ENCODE results near the gene MTMR6.
"Not testable (repeated sequence)": the region's sequence is repeated elsewhere in the genome, so short reads cannot be mapped to it uniquely, and the experiment has no call there.

Gene MTMR6

DNA sequence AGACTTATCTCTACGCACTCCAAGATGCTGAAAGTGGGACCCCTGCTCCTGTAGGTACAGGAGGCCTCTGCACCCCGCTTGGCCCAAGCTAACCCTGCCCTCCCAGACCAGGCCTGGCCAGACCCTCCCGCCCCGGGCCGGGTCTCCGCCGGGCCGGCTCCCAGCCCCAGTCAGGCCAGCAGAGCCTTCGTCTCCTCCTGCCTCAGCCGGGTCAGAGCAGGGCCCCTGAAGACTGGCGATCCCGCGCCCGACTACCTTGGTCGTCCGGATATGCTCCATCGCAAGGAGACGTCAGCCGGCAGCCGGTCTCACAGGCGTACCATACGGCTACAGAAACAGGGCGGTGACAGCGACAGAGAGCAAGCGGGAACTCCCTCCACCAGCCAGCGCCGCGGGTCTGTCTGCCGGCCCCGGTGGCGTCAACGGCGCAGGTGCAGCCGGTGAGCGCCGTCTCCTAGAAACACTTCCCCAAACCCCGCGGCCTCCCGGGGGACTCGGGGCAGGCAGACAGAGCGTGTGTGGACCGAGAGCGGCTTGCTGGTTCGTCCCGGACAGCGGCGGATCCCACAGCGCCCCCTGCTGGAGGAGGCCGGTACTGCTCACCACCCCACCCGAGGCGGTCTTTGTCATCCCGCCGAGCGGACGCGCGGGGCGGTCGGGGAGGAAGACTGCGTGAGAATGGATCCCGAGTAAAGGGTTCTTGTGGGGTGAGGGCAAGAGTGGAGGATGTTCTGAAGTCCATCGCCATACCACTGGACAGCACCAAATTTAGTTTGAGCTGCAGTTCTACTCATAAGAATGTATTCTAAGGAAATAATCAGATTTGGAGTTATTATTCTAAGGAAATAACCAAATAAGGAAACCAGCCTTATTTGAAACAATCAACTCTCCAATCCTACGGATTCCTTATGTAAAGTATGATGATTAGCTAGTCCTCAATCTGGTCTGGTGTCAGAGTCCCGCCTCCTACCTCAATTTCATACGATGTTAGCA lies at the start of gene MTMR6:
MTMR6 (minus strand) TSS at position 520 of the 993 bp plus-strand sequence; CDS start at position 279, 241 bp downstream.
- DNase-seq (ENCODE audit: low read depth, low spot score), result peak; percentile 89

GRCh38 chr13:25335856-25336255 lies 48.6 kb upstream of the MTMR6 start:
- no peak for DNase-seq (ENCODE audit: low read depth, low spot score)

GRCh38 chr13:25330541-25330940 lies 43.3 kb upstream of the MTMR6 start:
- DNase-seq (ENCODE audit: low read depth, low spot score), result no peak

- no peak for DNase-seq (ENCODE audit: low read depth, low spot score)
These were observed 42.4 kb upstream of the MTMR6 start for GRCh38 chr13:25329706-25330105.

DNA sequence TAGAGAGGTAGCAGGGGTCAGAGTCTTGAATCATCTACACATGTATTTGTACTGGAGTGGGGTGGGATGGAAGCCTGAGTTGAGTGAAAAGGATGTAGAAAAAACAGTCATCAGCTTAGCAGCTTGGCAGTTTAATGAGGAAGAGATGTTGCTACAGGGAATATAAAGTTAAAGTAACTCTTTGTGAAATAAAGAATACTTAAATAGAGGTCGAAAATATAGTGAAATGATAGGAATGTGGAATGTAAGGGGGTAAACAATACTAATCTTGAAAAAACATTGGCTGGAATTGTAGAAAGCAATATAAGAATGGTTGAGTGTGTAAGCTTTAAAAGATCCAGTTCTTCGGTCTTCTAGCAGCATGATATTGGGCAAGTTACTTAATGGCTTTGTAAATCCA lies 36.8 kb upstream of the MTMR6 start:
- DNase-seq (ENCODE audit: low read depth, low spot score), result no peak

GRCh38 chr13:25319771-25320170 lies 32.5 kb upstream of the MTMR6 start:
- DNase-seq (ENCODE audit: low read depth, low spot score), result no peak

- not testable (repeated sequence) for DNase-seq (ENCODE audit: low read depth, low spot score)
These were observed 31.7 kb upstream of the MTMR6 start for GRCh38 chr13:25318946-25319345.

DNA sequence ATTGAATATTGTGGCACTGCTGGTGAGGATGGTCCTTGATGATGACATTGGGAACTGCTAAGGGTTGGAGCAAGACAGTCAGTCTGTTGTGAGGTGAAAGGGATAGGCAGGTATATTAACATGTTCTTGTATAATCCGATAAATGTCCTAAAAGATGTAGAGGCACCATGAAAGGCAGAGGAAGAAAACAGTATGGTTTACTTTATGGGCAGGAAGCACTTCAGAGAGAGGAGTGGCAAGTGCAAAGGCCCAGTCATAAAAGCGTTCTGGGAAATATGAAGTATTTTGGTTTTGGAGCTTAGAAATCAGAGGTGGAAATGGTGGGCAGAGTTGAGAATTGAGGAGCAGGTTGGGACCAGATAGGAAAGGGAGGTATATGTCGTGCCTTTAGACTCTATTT lies 23.6 kb upstream of the MTMR6 start:
- DNase-seq (ENCODE audit: low read depth, low spot score), result no peak

GRCh38 chr13:25306671-25307464 lies 19.6 kb upstream of the MTMR6 start:
- DNase-seq (ENCODE audit: low read depth, low spot score), result no peak

GRCh38 chr13:25302121-25302520 lies 14.8 kb upstream of the MTMR6 start:
- DNase-seq (ENCODE audit: low read depth, low spot score), result no peak

- peak; percentile 89 for DNase-seq (ENCODE audit: low read depth, low spot score)
These were observed 14.2 kb upstream of the MTMR6 start, which contains the start of gene NUP58 for GRCh38 chr13:25301347-25302113. Gene NUP58 (plus strand): TSS chr13:25301625. CDS start chr13:25301774, 149 bp downstream.

DNA sequence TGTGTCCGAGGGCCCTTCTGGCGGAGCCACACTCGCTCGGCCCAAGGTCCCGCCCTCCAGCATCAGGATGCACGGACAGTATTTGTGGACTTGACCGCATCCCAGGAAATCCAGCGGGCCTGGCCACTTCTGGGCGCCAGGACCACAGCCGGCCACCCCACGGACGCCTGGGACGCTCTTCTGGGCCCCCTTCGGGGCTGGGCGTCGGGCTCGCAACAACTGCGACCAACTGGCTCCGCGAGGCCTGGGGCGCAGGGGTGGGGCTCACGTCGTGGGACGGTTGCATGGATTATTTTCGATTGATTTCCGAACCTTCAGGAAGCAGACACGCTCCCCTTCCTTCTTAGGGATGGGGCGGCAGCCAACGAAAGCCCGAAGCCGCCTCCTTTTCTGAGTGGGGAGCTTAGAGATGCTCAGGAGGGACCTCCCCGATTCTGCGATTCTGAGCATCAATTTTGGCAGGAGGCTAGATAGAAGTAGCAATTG lies 13.6 kb upstream of the MTMR6 start:
- DNase-seq (ENCODE audit: low read depth, low spot score), result no peak

DNA sequence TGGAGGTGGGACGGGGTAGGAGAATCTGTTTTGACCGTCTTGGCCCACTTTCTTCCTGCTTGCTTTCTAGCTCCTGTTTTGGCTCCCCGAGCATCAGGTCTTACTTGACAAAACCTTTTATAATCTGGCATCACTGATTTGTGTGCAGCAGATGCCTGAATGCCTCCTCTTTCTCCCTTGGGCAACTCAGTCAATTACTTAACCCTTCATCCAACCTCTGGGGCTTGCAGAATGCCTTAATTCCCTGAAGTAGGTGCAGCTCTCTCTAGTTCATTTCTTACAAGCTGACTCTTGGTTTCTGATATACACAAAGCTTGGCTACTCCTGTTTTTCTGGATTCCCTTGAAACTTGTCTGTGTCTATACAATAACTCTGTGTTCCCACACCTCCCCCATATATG lies 8.4 kb upstream of the MTMR6 start:
- DNase-seq (ENCODE audit: low read depth, low spot score), result no peak

GRCh38 chr13:25295228-25295627 lies 7.9 kb upstream of the MTMR6 start:
- DNase-seq (ENCODE audit: low read depth, low spot score), result no peak

DNA sequence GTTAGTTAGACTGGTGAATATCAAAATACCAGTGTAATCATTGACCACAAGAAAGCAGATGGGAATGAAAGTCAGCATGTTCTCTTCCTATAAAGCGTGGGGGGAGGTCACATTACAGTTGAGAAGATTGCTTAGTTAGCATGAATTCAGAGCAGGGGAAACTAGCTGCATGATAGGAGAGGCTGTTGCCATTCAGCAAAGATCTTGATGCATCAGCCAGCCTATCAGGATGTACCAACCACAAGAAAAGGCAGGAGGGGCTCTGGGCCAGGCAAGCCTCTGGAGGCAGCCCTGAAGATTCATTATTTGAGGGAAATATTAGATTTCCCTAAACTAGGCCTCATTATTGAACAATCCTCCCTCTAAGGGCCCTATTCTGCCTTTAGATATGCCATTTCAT lies 5.0 kb upstream of the MTMR6 start:
- DNase-seq (ENCODE audit: low read depth, low spot score), result no peak

DNA sequence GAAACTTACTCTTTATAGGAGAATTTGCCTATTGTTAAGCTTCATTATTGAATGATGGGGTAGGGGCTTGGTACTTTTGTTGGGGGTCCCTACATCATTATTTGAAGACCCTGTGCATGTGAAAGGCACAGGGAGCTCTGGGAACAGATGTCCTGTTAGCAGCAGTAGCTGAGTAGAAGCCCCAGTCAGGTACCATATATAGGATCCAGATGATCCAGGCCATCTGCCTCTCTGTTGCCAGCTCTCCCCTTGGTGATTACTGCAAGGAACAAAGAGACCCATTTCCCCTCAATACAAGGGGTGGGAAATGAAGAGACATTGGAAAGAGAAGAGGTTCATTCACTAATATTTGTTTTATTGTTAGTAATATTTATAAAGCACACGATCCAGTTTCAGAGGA lies 4.4 kb upstream of the MTMR6 start:
- no peak for DNase-seq (ENCODE audit: low read depth, low spot score)

DNA sequence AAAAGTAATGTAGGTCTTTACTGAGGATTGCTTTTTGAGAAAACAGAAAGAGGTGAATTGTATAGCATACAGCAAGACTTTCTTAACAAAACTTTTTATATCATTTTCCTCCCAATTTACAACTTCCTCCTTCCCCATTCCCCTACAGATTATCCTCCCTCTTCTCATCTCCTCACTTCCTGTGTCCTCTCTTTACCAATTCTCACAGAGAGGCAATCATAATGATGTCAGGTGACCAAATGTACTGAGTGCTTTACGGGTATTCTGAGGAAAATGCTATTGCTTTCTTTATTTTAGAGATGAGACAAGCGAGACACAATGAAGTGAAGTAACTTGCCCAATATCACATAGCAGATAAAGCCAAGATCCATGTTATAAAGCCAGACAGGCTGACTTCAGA lies 1.7 kb upstream of the MTMR6 start:
- DNase-seq (ENCODE audit: low read depth, low spot score), result no peak

DNA sequence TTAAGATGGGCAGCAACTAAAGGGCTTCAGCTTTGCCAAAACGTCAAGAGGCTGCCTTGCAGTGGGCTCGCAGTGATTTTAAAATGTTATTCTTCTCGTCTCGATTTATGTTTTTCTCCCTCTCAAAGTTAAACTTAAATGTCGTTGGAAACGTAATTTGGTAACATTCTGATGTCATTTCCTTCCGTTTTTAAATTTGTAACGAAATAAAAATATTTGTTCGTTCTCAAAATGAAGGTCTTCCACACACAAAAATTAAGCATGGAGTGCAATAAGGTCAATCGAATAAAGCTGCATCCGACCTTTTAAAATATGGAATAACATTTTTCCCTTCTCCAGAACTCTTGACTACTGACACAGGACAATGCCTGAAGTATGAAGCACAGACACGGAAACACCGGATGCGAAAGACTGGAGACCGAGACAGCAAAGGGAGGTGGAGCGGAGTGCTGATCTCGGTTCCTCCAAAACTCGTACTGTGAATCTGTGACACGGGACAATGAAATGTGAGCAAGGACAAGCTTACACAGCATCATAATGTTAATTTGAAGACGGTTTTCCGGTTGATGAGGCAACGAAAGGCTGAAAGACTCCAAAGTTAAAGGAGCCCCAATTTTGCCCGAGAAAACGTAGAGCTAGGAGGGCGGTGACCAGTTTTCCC lies 850 bp downstream of the MTMR6 start:
- DNase-seq (ENCODE audit: low read depth, low spot score), result no peak

DNA sequence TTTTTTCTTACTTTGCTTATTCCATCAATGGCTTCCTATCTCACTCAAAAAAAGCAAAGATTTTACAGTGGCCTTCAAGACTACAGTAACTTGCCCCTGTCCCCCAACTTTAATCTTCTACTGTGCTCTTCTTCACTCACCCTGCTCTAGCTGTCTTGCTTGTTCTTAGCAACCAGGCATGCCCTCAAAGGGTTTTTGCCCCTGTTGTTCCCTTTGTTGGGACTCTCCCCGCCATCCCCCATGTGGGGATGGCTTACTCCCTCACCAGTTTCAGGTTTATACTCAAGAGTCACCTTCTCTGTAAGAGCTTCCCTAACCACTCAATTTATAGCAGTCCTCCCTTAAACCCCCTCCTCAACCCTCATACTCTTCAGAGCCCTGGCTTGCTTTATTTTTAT lies 5.4 kb downstream of the MTMR6 start:
- DNase-seq (ENCODE audit: low read depth, low spot score), result no peak

GRCh38 chr13:25281193-25281934 lies 5.9 kb downstream of the MTMR6 start:
- no peak for DNase-seq (ENCODE audit: low read depth, low spot score)

Data from activated CD4-positive, CD25-positive, alpha-beta regulatory T cell treated with anti-CD3 and anti-CD28 coated beads, Interleukin-2, amount 50 U/mL, for 16 hours (primary cell).